Retinal pigment epithelial cell (primary cell): Measurements from ENCODE around the gene SAMD7.
A peak's percentile ranks its signal among the peaks of the same experiment; 100 is the strongest.

Experiments used
- DNase-seq: peaks from one replicate; pipeline ENCODE4 v3.0.0-alpha.2; 2010; ENCODE audit warnings: low read depth
- H3K4me3 ChIP-seq: 2 replicates; pipeline ENCODE4 v1.5.1; 2011; ENCODE audit warnings: mild to moderate bottlenecking, low read length, control low read depth, moderate library complexity
- CTCF ChIP-seq: conservative IDR thresholded peaks from 2 replicates; pipeline ENCODE4 v1.5.1; 2011; ENCODE audit warnings: low read depth, low read length, control low read depth, inconsistent platforms

SAMD7 gene

GRCh38 chr3:169965562-169966427, 54.4 kb downstream of the SAMD7 start:
- DNase-seq: no peak
- H3K4me3 ChIP-seq: peak overlapping the region; percentile 93
- TF ChIP-seq CTCF: no peak

DNA sequence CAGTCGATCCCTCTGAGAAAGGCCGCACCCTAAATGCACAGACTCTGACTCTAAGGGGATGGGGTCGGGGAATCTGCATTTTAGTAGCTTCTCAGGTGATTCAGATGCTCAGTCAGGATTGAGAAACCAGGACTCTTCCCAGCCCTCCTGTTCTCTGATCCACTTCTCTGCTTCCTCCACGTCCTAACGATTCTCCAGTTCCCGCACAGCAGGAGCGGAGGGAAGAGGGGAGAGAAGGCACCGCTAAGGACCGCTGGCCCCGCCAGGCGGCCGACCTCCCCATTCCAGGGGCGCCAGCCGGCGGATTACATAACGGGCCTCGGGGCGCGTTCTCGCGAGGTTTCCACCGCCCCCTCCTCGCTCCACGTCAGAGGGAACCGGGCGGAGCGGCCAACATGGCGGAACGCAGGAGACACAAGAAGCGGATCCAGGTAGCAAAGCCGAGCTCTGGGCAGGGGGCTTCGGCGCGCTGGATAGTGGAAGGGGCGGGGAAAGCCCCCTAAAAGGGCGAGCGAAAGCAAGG, 55.1 kb downstream of the SAMD7 start, which contains the start of gene SEC62:
Gene SEC62 (plus strand): TSS at position 380 of the 523 bp plus-strand sequence. CDS start 16 bp downstream, at position 396.
- peak; percentile 69 for DNase-seq
- H3K4me3 ChIP-seq: peak within 1 kb of the TSS; percentile 93
- TF ChIP-seq CTCF: peak; percentile 51

DNA sequence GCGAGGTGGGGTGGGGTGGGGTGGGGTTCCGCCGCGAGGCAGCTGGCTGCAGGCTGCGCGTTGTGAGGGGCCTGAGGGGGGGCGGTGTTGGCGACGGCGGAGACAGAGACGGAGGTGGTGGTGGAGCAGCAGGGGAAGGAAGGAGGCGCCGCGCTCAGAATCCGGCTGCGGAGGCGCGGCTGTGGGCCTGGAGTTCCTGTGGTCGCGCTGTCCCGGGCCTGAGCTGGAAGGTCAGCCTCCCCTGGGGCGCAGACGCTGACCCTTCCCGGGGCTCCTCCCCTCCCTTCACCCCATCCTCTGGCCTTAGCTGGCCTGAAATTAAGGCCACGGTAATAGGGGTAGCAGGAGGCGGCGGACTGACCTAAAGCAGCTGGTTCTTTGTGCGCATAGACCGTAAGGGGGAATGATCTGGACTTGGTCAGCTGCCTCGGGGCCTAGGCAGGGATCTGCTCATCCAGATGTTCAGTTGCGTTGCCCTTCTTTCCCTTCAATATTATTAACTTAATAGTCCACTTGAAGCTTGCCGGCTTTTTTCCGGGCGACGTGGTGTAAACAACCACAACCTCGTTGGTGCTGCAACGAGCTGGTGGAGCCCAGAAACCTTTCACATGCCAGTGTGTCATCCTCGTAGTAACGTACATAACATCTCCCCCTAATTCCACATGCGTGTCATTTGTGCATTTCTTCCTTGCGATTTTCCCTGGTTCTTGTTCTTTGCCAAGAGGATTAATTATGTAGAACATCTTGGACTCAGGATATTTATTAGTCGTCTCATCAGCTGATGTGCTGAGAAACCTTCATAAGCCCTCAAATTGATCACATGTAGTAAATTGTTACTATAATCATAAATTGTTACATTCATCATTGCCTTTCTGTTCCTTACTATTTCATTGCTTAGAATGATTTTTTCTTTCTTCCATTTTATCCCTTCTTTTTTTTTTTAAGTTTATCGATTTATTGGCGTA, 55.9 kb downstream of the SAMD7 start:
- DNase-seq: no peak
- no peak for TF ChIP-seq CTCF
- peak overlapping the region; percentile 93 for H3K4me3 ChIP-seq

GRCh38 chr3:169968224-169968885, 57.0 kb downstream of the SAMD7 start:
- peak overlapping the region; percentile 93 for H3K4me3 ChIP-seq
- no peak for TF ChIP-seq CTCF
- no peak for DNase-seq

DNA sequence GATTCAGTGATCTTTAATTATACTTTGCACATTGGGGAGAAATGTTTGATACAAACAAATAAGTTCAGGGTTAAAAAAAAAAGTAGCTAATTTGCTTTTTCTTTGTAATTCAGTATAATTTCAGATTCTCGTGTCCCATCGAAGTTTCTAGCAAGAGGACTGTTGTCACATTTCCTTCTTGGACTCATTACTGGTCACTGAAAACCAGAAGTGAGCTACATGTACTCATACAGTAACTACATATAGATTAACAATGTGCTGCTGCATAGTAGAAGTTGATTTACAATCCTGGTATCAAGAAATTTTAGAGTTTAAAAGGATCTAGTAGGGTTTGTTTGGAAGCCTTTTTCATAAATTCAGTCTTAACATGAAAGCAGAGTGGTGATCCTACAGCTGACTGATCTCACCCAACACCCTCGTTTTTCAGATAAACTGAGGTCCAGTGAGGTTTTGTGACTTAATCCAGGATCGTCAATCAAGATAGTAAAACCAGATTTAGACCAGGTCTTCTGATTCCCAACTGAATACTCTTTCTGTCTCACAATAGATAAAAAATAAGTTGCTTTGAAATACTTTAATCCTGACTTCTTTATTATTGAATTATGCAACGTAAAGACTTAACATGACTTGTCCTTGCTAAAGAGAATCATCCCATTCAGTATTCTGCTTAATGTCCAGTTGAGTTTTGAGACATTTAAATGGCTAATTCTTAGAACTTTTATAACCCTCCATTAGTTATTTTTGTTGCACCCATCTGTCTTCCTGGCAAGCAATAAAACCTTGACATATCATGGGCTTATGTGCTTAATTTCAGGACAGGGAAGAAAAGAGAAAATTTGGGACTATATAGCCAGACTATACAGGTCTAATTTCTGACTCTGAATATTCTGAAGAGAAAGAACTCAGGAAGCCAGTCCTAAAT, 58.1 kb downstream of the SAMD7 start:
- H3K4me3 ChIP-seq: no peak overlapping the region
- no peak for TF ChIP-seq CTCF
- no peak for DNase-seq

GRCh38 chr3:169970847-169971246, 59.5 kb downstream of the SAMD7 start:
- no peak overlapping the region for H3K4me3 ChIP-seq
- no peak for DNase-seq
- TF ChIP-seq CTCF: no peak
